ENCODE results near the gene FOSB. TPM values are rescaled to one million over a fixed set of nuclear protein-coding genes. Genes with fewer than 3 reads are reported as not detected.
A peak's percentile ranks its signal among the peaks of the same experiment; 100 is the strongest.

The FOSB gene
- total and polyA plus RNA-seq, 9 of the 15 experiments (the other 6 are each of a cell fraction or from before 2014, with no cell fraction given) = 0.11 to 2.7 (median 0.73) TPM

- TF ChIP-seq TSHZ1 (CRISPR knock-in tag; IDR thresholded peaks at IDR 0.05) (no peak), SIN3B (IDR thresholded peaks at IDR 0.05; ENCODE audit: low read depth) (0 out of 2 replicates have a peak, but pooled peaks have one; percentile 54), KAT2B (IDR thresholded peaks at IDR 0.05; ENCODE audit: low read depth, low read length) (no peak), TRIM25 (IDR thresholded peaks at IDR 0.05; ENCODE audit: borderline replicate concordance) (no peak), ZNF830 (CRISPR knock-in tag; IDR thresholded peaks at IDR 0.05) (no peak), E2F8 (IDR thresholded peaks at IDR 0.05; ENCODE audit: low read depth, partially characterized antibody) (peak; percentile 56), NCOA4 (IDR thresholded peaks at IDR 0.05; ENCODE audit: partially characterized antibody) (no peak), HDAC1 (IDR thresholded peaks at IDR 0.05) (peak in 1 of 2 experiments; percentile 17; a peak in 1 of 4 replicates), FOXJ2 (tag; IDR thresholded peaks at IDR 0.05) (peak; percentile 74), ZNF239 (CRISPR knock-in tag; IDR thresholded peaks at IDR 0.05) (peak; percentile 98), SAFB2 (IDR thresholded peaks at IDR 0.05; ENCODE audit: borderline replicate concordance, low read depth, low read length, severe bottlenecking) (no peak), HOMEZ (CRISPR knock-in tag; IDR thresholded peaks at IDR 0.05) (no peak), EGR1 (conservative IDR thresholded peaks at IDR 0.05) (peak; percentile 76), XRCC3 (IDR thresholded peaks at IDR 0.05) (no peak), POLR2B (IDR thresholded peaks at IDR 0.05; ENCODE audit: low read depth, partially characterized antibody) (no peak), E2F1 (CRISPR knock-in tag; IDR thresholded peaks at IDR 0.05) (peak; percentile 57; the same call in 1 of the 2 replicates)
These were observed 10.8 kb downstream of the FOSB start (continued) for GRCh38 chr19:45478454-45479238.
